SU-DHL-6 (cell line): ENCODE measurements around the gene ZBTB7B.

ENCODE experiments used
- H2AFZ ChIP-seq: fragments of 200-600 bp; sonication (generic); 2 replicates; pipeline ENCODE4 v1.6.1; 2014; ENCODE audit warnings: low read depth, mild to moderate bottlenecking, moderate library complexity, mixed read lengths, antibody characterized with exemption, low read length; ENCODE audit not compliant: severe bottlenecking
- H3F3A ChIP-seq: fragments of 200-600 bp; shearing (Covaris generic); 2 replicates; pipeline ENCODE4 v1.6.0; 2016; ENCODE audit warnings: antibody characterized with exemption, mild to moderate bottlenecking; ENCODE audit not compliant: insufficient read depth
- H3K27ac ChIP-seq: fragments of 200-600 bp; sonication (generic); 2 replicates; pipeline ENCODE4 v1.5.1; 2016; ENCODE audit warnings: low read depth, mild to moderate bottlenecking, low read length, moderate library complexity, mixed read lengths
- H3K27me3 ChIP-seq: fragments of 200-600 bp; sonication (generic), shearing (Covaris generic); 2 replicates; pipeline ENCODE4 v1.6.0; 2014; ENCODE audit warnings: mild to moderate bottlenecking, low read length
- H3K36me3 ChIP-seq: fragments of 200-600 bp; sonication (generic); 2 replicates; pipeline ENCODE4 v1.6.1; 2014; ENCODE audit warnings: mild to moderate bottlenecking, low read length, mixed read lengths
- H3K4me2 ChIP-seq: fragments of 300-600, 200-600 bp; shearing (Covaris generic), sonication (generic); 2 replicates; pipeline ENCODE4 v1.6.0; 2014; ENCODE audit warnings: low read length, low read depth, mild to moderate bottlenecking; ENCODE audit not compliant: poor library complexity, severe bottlenecking
- H3K4me3 ChIP-seq: fragments of 200-600 bp; sonication (generic); 2 replicates; pipeline ENCODE4 v1.5.1; 2014; ENCODE audit warnings: antibody characterized with exemption, low read length, mild to moderate bottlenecking, mixed read lengths; ENCODE audit not compliant: insufficient read depth, poor library complexity, severe bottlenecking
- H3K79me2 ChIP-seq: fragments of 200-600 bp; sonication (generic); 2 replicates; pipeline ENCODE4 v1.6.1; 2014; ENCODE audit warnings: mild to moderate bottlenecking, low read length, moderate library complexity; ENCODE audit not compliant: insufficient read depth
- H3K9ac ChIP-seq: fragments of 200-600 bp; sonication (generic); 2 replicates; pipeline ENCODE4 v1.7.0; 2014; ENCODE audit warnings: mild to moderate bottlenecking, low read length
- H3K9me2 ChIP-seq: fragments of 200-600 bp; sonication (generic); replicated peaks from 2 replicates; pipeline ENCODE4 v1.6.1; 2014; ENCODE audit warnings: low read length; ENCODE audit not compliant: insufficient read depth
- H3K9me3 ChIP-seq: fragments of 200-600 bp; sonication (generic); 2 replicates; pipeline ENCODE4 v1.6.1; 2014; ENCODE audit warnings: low read length, mixed read lengths; ENCODE audit not compliant: insufficient read depth
- H4K20me1 ChIP-seq: fragments of 200-600 bp; sonication (generic); 2 replicates; pipeline ENCODE4 v1.6.1; 2014; ENCODE audit warnings: low read depth, mild to moderate bottlenecking, antibody characterized with exemption, low read length, moderate library complexity, mixed read lengths
- CTCF ChIP-seq: fragments of 200-600 bp; sonication (generic); IDR thresholded peaks from one replicate; pipeline ENCODE4 v1.5.1; 2017; ENCODE audit warnings: antibody characterized with exemption, mild to moderate bottlenecking, low read length, moderate library complexity; ENCODE audit not compliant: insufficient read depth, poor library complexity, severe bottlenecking
- EZH2phosphoT487 ChIP-seq: fragments of 200-600 bp; sonication (generic), shearing (Covaris generic); conservative IDR thresholded peaks from 2 replicates; pipeline ENCODE4 v1.6.1; 2018; ENCODE audit warnings: mild to moderate bottlenecking, antibody characterized with exemption, low read length, moderate library complexity, mixed read lengths

ZBTB7B gene

GRCh38 chr1:155053531-155054105, 51.0 kb downstream of the ZBTB7B start:
- Histone ChIP-seq H3K27ac (no peak overlapping the region), H3K36me3 (no peaks in the 10 kb centered on the region), H4K20me1 (no peaks in the 10 kb centered on the region; the same call in 1 of the 2 replicates), H3K9me3 (no peaks in the 10 kb centered on the region), H3K4me3 (no peak overlapping the region), H3F3A (no peaks in the 10 kb centered on the region), H3K9ac (no peak overlapping the region), H3K4me2 (no peak overlapping the region), H2AFZ (no peak overlapping the region), H3K27me3 (no peaks in the 10 kb centered on the region), H3K79me2 (no peaks in the 10 kb centered on the region), H3K9me2 (no peaks in the 10 kb centered on the region)
- TF ChIP-seq CTCF (no peak), EZH2phosphoT487 (no peak)

DNA sequence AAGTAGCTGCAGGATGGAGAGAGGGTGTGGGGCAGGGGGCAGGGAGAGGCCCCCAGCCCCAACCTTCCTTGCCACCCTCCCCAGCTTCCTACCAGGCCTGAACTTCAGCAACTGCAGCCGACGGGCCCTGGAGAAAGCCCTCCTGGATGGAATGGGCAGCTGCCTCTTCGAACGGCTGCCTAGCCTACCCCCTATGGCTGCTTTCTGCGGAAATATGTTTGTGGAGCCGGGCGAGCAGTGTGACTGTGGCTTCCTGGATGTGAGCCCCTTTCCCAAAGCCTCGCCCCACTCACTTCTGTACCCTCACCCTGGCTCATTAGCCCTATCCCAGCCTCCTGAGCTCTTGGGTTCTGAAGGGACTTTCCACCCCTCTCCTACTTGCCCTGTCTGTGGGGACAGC, 54.5 kb downstream of the ZBTB7B start:
- H3K79me2 ChIP-seq = no peaks in the 10 kb centered on the region
- H3K4me3 ChIP-seq = no peak overlapping the region
- no peak for TF ChIP-seq CTCF
- TF ChIP-seq EZH2phosphoT487 = no peak
- no peak overlapping the region for H2AFZ ChIP-seq
- no peaks in the 10 kb centered on the region for H3K27me3 ChIP-seq
- H4K20me1 ChIP-seq = no peaks in the 10 kb centered on the region; the same call in 1 of the 2 replicates
- H3K27ac ChIP-seq = no peak overlapping the region
- no peak overlapping the region for H3K9ac ChIP-seq
- H3K9me3 ChIP-seq = no peaks in the 10 kb centered on the region
- H3F3A ChIP-seq = no peaks in the 10 kb centered on the region
- no peak overlapping the region for H3K4me2 ChIP-seq
- H3K9me2 ChIP-seq = no peaks in the 10 kb centered on the region
- H3K36me3 ChIP-seq = no peaks in the 10 kb centered on the region

DNA sequence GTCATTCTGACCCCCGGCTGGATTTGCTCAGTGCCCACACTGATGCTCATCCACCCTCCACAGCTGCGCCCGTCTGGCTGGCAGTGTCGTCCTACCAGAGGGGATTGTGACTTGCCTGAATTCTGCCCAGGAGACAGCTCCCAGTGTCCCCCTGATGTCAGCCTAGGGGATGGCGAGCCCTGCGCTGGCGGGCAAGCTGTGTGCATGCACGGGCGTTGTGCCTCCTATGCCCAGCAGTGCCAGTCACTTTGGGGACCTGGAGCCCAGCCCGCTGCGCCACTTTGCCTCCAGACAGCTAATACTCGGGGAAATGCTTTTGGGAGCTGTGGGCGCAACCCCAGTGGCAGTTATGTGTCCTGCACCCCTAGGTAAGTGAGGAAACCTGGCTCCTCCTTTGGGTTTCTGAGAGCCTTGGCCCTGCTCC, 55.2 kb downstream of the ZBTB7B start:
- Histone ChIP-seq H3K79me2 (no peaks in the 10 kb centered on the region), H3K4me2 (no peak overlapping the region), H3K27ac (no peak overlapping the region), H3K9me3 (no peaks in the 10 kb centered on the region), H3K36me3 (no peaks in the 10 kb centered on the region), H3K4me3 (no peak overlapping the region), H2AFZ (no peak overlapping the region), H4K20me1 (no peaks in the 10 kb centered on the region), H3K9me2 (no peaks in the 10 kb centered on the region), H3K9ac (no peak overlapping the region), H3K27me3 (no peaks in the 10 kb centered on the region), H3F3A (no peaks in the 10 kb centered on the region)
- no peak for TF ChIP-seq EZH2phosphoT487
- TF ChIP-seq CTCF = no peak
